Karpas-422 (cell line): ENCODE measurements around the gene PLD4. TPM values are rescaled to one million over a fixed set of nuclear protein-coding genes. Genes with fewer than 3 reads are reported as not detected.
"Not testable (repeated sequence)": the region's sequence is repeated elsewhere in the genome, so short reads cannot be mapped to it uniquely, and the experiment has no call there.

ENCODE experiments used
- DNase-seq: peaks from one replicate; pipeline ENCODE4 v3.0.0-alpha.2; 2015
- H2AFZ ChIP-seq: fragments of 200-600 bp; sonication (generic); 2 replicates; pipeline ENCODE4 v1.6.1; 2014; ENCODE audit warnings: antibody characterized with exemption, low read length, mixed read lengths
- H3K27ac ChIP-seq: fragments of 200-600 bp; sonication (generic); 2 replicates; pipeline ENCODE4 v1.5.1; 2014; ENCODE audit warnings: mild to moderate bottlenecking, low read length, moderate library complexity
- H3K27me3 ChIP-seq: fragments of 200-600 bp; sonication (generic); 2 replicates; pipeline ENCODE4 v1.6.1; 2014; ENCODE audit warnings: low read length, mixed read lengths
- H3K36me3 ChIP-seq: fragments of 200-600 bp; sonication (generic); 2 replicates; pipeline ENCODE4 v1.6.1; 2014; ENCODE audit warnings: low read length, mixed read lengths; ENCODE audit not compliant: insufficient read depth
- H3K4me1 ChIP-seq: fragments of 200-600 bp; sonication (generic); 2 replicates; pipeline ENCODE4 v1.6.1; 2014; ENCODE audit warnings: mild to moderate bottlenecking, low read length, mixed read lengths
- H3K4me2 ChIP-seq: fragments of 200-600 bp; sonication (generic); 2 replicates; pipeline ENCODE4 v1.6.1; 2014; ENCODE audit warnings: low read length, low read depth, mild to moderate bottlenecking; ENCODE audit not compliant: poor library complexity, severe bottlenecking
- H3K4me3 ChIP-seq: fragments of 200-600 bp; sonication (generic); 2 replicates; pipeline ENCODE4 v1.5.1; 2014; ENCODE audit warnings: mild to moderate bottlenecking, antibody characterized with exemption, low read length, mixed read lengths
- H3K79me2 ChIP-seq: fragments of 200-600 bp; sonication (generic); 2 replicates; pipeline ENCODE4 v1.6.1; 2014; ENCODE audit warnings: mild to moderate bottlenecking, low read length, mixed read lengths
- H3K9ac ChIP-seq: fragments of 200-600 bp; sonication (generic); 2 replicates; pipeline ENCODE4 v1.6.0; 2014; ENCODE audit warnings: low read length
- H3K9me2 ChIP-seq: fragments of 200-600 bp; sonication (generic), shearing (Covaris generic); replicated peaks from 2 replicates; pipeline ENCODE4 v1.6.0; 2014; ENCODE audit warnings: mild to moderate bottlenecking, low read length, moderate library complexity; ENCODE audit not compliant: insufficient read depth
- H3K9me3 ChIP-seq: fragments of 300-700, 200-600 bp; sonication (generic); 2 replicates; pipeline ENCODE4 v1.6.1; 2014; ENCODE audit warnings: low read length, mixed read lengths
- H4K20me1 ChIP-seq: fragments of 200-600 bp; sonication (generic); 2 replicates; pipeline ENCODE4 v1.6.1; 2014; ENCODE audit warnings: mild to moderate bottlenecking, antibody characterized with exemption, low read length, low read depth; ENCODE audit not compliant: insufficient read depth
- total RNA-seq: library from RNA; depleted of rRNA; stranded (reverse); fragments of >200 nt; shearing (Covaris generic); gene quantifications from 2 replicates; pipeline ENCODE4 v1.2.3, GENCODE V29; 2014; ENCODE audit warnings: low replicate concordance

The PLD4 gene
- total RNA-seq, 1 experiment from 2014 or later: 146 TPM

- Histone ChIP-seq H4K20me1 (peaks cover 48% of the 10 kb centered on the region), H3K4me2 (no peak overlapping the region), H3K9me3 (no peaks in the 10 kb centered on the region), H3K36me3 (no peaks in the 10 kb centered on the region), H3K27ac (no peak overlapping the region), H3K79me2 (no peaks in the 10 kb centered on the region), H2AFZ (no peak overlapping the region), H3K4me3 (no peak overlapping the region), H3K27me3 (no peaks in the 10 kb centered on the region), H3K9me2 (no peaks in the 10 kb centered on the region), H3K9ac (no peak overlapping the region), H3K4me1 (no peaks in the 10 kb centered on the region)
- peak; percentile 50 for DNase-seq
Measured at GRCh38 chr14:104938436-104938835, 13.8 kb downstream of the PLD4 start.

DNA sequence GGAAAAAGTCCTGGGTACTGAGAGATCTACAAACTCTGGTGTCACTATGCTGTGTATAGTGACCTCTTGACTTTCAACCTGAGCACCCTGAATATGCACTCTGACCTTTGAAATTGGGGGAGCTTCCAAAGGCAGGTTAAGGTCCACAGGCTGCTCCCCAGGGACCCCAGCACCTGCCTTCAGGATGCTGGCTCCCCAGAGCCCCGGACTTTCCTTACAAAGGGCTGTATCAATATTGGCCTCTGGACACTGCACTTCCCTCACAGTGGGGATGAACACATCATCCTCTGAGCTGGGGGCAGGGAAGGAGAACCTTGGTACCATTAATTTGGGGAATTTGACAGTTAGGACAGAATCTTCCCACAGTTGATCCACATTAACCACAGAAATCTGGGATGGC, 14.3 kb downstream of the PLD4 start:
- H3K9ac ChIP-seq: no peak overlapping the region
- no peak overlapping the region for H3K27ac ChIP-seq
- H3K4me2 ChIP-seq: no peak overlapping the region
- H3K4me1 ChIP-seq: no peaks in the 10 kb centered on the region
- no peak overlapping the region for H2AFZ ChIP-seq
- no peaks in the 10 kb centered on the region for H3K27me3 ChIP-seq
- H3K9me3 ChIP-seq: no peaks in the 10 kb centered on the region
- peaks cover 48% of the 10 kb centered on the region for H4K20me1 ChIP-seq
- H3K9me2 ChIP-seq: no peaks in the 10 kb centered on the region
- H3K36me3 ChIP-seq: no peaks in the 10 kb centered on the region
- no peak for DNase-seq
- H3K4me3 ChIP-seq: no peak overlapping the region
- H3K79me2 ChIP-seq: no peaks in the 10 kb centered on the region

DNA sequence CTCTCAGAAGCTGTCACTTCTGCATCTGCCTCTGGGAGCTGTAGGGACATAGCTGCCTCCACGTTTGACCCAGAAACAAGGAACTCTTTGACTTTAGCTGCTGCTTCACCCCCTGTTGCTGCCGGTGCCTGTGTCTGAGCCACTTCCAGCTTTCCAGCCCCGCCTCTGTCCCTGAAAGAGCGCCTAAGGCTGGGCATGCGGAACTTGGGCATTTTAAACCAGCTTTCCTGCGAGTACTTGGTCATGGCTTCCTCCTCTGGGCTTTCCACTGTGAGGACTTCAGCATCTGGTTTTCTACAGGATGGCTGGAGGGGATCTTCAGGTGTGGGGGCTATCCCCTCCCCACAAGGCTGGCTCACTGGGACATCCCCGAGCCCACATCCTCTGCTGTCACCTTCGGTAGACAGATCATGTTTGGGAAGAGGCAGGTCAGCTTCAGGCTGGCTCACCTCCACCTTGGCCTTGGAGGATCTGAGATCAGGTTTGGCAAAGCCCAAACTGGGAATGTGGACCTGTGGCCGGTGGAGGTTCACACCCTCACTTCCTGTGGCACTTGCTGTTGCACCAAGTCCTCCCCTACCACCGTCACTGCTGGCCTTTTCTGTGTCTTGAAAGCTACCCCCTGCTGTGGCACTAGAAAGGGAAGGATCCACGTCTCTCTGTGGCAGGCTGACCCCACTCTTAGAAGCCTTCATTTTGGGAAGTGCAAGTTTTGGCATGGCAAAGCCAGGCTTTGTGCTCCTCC, 15.2 kb downstream of the PLD4 start:
- no peak for DNase-seq
- Histone ChIP-seq H3K27ac (no peak overlapping the region), H3K4me2 (no peak overlapping the region), H4K20me1 (peaks cover 45% of the 10 kb centered on the region), H3K4me3 (no peak overlapping the region), H3K27me3 (no peaks in the 10 kb centered on the region), H3K79me2 (no peaks in the 10 kb centered on the region), H3K4me1 (no peaks in the 10 kb centered on the region), H3K36me3 (no peaks in the 10 kb centered on the region), H3K9ac (no peak overlapping the region), H3K9me2 (no peaks in the 10 kb centered on the region), H3K9me3 (no peaks in the 10 kb centered on the region), H2AFZ (no peak overlapping the region)

GRCh38 chr14:104940526-104941150, 16.0 kb downstream of the PLD4 start:
- no peak for DNase-seq
- Histone ChIP-seq H3K36me3 (no peaks in the 10 kb centered on the region), H3K9me2 (no peaks in the 10 kb centered on the region), H2AFZ (no peak overlapping the region), H3K27ac (no peak overlapping the region), H3K4me1 (no peaks in the 10 kb centered on the region), H3K9me3 (no peaks in the 10 kb centered on the region), H3K9ac (no peak overlapping the region), H3K4me3 (no peak overlapping the region), H3K27me3 (no peaks in the 10 kb centered on the region), H3K4me2 (no peak overlapping the region), H3K79me2 (no peaks in the 10 kb centered on the region), H4K20me1 (peaks cover 37% of the 10 kb centered on the region; the same call in 1 of the 2 replicates)

- no peak overlapping the region for H3K27ac ChIP-seq
- no peak for DNase-seq
- H2AFZ ChIP-seq: no peak overlapping the region
- no peak overlapping the region for H3K4me3 ChIP-seq
- no peak overlapping the region for H3K4me2 ChIP-seq
- H3K79me2 ChIP-seq: no peaks in the 10 kb centered on the region
- H3K9me3 ChIP-seq: no peaks in the 10 kb centered on the region
- no peaks in the 10 kb centered on the region for H3K9me2 ChIP-seq
- H3K36me3 ChIP-seq: no peaks in the 10 kb centered on the region
- no peak overlapping the region for H3K9ac ChIP-seq
- H3K4me1 ChIP-seq: no peaks in the 10 kb centered on the region
- H4K20me1 ChIP-seq: peaks cover 28% of the 10 kb centered on the region; the same call in 1 of the 2 replicates
- no peaks in the 10 kb centered on the region for H3K27me3 ChIP-seq
Measured at GRCh38 chr14:104941508-104942365, 17.1 kb downstream of the PLD4 start.

DNA sequence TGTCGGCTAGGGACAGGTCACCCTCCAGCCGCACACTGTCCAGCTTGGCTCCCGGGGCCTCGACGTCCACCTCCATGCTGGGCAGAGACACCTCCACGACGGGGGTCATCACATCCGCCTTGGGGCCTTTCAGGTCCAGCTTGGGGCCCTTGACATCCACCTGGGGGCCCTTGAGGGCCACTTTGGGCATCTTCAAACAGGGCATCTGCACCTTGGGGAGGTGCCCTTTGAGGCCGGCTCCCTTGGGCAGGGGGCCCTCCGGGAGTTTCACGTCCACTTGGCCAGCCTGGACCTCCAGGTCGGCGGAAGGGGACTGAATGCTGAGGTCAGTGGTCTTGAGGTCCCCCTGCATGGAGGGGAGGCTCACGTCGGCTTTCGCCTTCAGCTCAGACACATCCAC, 17.9 kb downstream of the PLD4 start:
- H3K4me3 ChIP-seq: no peak overlapping the region
- H3K79me2 ChIP-seq: no peaks in the 10 kb centered on the region
- H3K27ac ChIP-seq: no peak overlapping the region
- peaks cover 20% of the 10 kb centered on the region; the same call in 1 of the 2 replicates for H4K20me1 ChIP-seq
- H3K9me3 ChIP-seq: no peaks in the 10 kb centered on the region
- H3K36me3 ChIP-seq: no peaks in the 10 kb centered on the region
- no peak for DNase-seq
- H3K4me1 ChIP-seq: no peaks in the 10 kb centered on the region
- H3K4me2 ChIP-seq: no peak overlapping the region
- H2AFZ ChIP-seq: no peak overlapping the region
- H3K9me2 ChIP-seq: no peaks in the 10 kb centered on the region
- no peak overlapping the region for H3K9ac ChIP-seq
- H3K27me3 ChIP-seq: no peaks in the 10 kb centered on the region

GRCh38 chr14:104943216-104944015, 18.7 kb downstream of the PLD4 start:
- H3K36me3 ChIP-seq, H3K9me2 ChIP-seq, H3K79me2 ChIP-seq, H2AFZ ChIP-seq, H3K27ac ChIP-seq, H3K4me3 ChIP-seq, H3K4me2 ChIP-seq, DNase-seq, H3K27me3 ChIP-seq, H3K9me3 ChIP-seq, H3K4me1 ChIP-seq, H3K9ac ChIP-seq: not testable (repeated sequence)
- H4K20me1 ChIP-seq: peaks cover 18% of the 10 kb centered on the region; the same call in 1 of the 2 replicates
